ENCODE measurements around the gene HM13. TPM values are rescaled to one million over a fixed set of nuclear protein-coding genes. Genes with fewer than 3 reads are reported as not detected.

The HM13 gene
- total and polyA plus RNA-seq, 2 donors (not counting 3 experiments of a cell fraction or from before 2014, with no cell fraction given): 211 to 218 TPM

DNA sequence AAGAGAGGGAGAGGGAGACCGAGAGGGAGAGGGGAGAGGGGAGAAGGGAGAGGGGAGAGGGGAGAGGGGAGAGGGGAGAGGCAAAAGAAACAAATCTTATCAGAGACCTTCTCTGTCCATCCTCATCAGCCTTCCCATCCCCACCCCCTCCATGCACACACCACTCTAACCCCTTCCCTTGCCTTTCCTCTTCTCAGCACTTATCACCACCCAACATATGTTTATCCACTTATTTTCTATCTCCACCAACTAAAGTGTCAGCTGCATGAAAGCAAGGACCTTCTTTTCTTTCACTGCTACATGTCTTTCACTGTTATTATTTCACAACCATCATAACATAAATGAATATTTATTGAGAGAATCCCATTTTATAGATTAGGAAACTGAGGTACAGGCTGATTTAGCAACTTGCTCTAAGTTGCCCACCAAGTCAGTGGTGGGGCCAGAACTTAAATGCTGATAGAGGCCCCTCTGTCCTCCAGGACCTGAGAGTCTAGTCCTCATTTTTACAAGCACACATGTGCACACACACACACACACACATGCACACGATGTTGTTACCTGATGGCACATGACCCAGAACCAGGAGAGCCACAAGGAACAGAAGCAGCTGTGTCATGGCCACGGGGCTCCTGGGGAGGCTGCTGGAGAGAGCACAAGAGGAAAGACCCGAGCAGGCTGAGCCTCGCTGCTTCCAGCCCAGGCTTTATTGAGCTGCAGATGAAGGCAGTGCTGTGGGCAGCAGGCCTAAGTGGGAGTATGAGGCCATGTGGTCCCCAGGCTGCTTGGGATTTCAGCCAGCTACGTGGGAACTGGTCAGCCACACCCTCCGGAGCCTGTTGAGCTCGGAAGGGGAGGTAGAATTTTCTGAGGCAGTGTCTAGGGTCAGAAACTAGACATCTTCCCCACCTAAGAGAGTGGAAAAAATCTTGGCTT lies 41.6 kb upstream of the HM13 start:
- no peaks in the 10 kb centered on the region for H4K20me1 ChIP-seq (replicated peaks; ENCODE audit: control insufficient read depth, extremely low read depth, insufficient read depth, low read length)
- H3K4me1 ChIP-seq (ENCODE audit: control insufficient read depth, extremely low read depth, insufficient read depth, low read length): peaks cover 2% of the 10 kb centered on the region
- intact Hi-C loops (cut with micrococcal nuclease) (no loop called here), dilution Hi-C loops (cut with MboI; ENCODE audit: extremely low pct_ligation_motif_present, low sequenced_read_pairs) (no loop called here)
- no peaks in the 10 kb centered on the region for H3K9me1 ChIP-seq (replicated peaks; ENCODE audit: control insufficient read depth, extremely low read depth, insufficient read depth, low read length)
- ChIA-PET POLR2A (no interaction called here), CTCF (interaction anchor here (2.3 to 2.8 kb wide), 2 partner anchors 13 to 30 kb away, joined by 9 to 26 read pairs; no protein-coding TSS in a partner anchor)
- TF ChIP-seq, protein P1, sequence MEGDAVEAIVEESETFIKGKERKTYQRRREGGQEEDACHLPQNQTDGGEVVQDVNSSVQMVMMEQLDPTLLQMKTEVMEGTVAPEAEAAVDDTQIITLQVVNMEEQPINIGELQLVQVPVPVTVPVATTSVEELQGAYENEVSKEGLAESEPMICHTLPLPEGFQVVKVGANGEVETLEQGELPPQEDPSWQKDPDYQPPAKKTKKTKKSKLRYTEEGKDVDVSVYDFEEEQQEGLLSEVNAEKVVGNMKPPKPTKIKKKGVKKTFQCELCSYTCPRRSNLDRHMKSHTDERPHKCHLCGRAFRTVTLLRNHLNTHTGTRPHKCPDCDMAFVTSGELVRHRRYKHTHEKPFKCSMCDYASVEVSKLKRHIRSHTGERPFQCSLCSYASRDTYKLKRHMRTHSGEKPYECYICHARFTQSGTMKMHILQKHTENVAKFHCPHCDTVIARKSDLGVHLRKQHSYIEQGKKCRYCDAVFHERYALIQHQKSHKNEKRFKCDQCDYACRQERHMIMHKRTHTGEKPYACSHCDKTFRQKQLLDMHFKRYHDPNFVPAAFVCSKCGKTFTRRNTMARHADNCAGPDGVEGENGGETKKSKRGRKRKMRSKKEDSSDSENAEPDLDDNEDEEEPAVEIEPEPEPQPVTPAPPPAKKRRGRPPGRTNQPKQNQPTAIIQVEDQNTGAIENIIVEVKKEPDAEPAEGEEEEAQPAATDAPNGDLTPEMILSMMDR (IDR thresholded peaks at IDR 0.05; ENCODE audit: extremely low read depth in 1 of 2, insufficient read depth in 1 of 2, low read depth in 1 of 2, low read length in 2 of 2): no peak
- TF ChIP-seq JUN (IDR thresholded peaks at IDR 0.05; ENCODE audit: borderline replicate concordance, insufficient read depth, insufficient read length, low read depth) (no peak), GATA2 (IDR thresholded peaks at IDR 0.05; ENCODE audit: insufficient read depth, insufficient read length, low read depth, low read length) (no peak), FOS (IDR thresholded peaks at IDR 0.05; ENCODE audit: borderline replicate concordance, insufficient read depth, low read length) (no peak), MYC (IDR thresholded peaks at IDR 0.05; ENCODE audit: low read depth, low read length) (no peak), POLR2A (IDR thresholded peaks at IDR 0.05; ENCODE audit: low read depth, low read length) (no peak), POLR2AphosphoS5 (IDR thresholded peaks at IDR 0.05; ENCODE audit: insufficient read depth, low read depth, low read length) (no peak), EZH2 (IDR thresholded peaks at IDR 0.05; ENCODE audit: borderline replicate concordance, low read depth, low read length, severe bottlenecking) (no peak)
- TF ChIP-seq, protein P2, sequence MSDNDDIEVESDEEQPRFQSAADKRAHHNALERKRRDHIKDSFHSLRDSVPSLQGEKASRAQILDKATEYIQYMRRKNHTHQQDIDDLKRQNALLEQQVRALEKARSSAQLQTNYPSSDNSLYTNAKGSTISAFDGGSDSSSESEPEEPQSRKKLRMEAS (IDR thresholded peaks at IDR 0.05; ENCODE audit: insufficient read depth, insufficient read length): no peak
- H3K79me2 ChIP-seq (ENCODE audit: control insufficient read depth, insufficient read depth, low read length): no peaks in the 10 kb centered on the region
- H3K27ac ChIP-seq (ENCODE audit: insufficient read depth, low read depth, low read length): no peak overlapping the region
- H3K4me3 ChIP-seq (replicated peaks in 1 of 3; ENCODE audit: insufficient read depth in 1 of 3, low read depth in 1 of 3, low read length in 3 of 3): no peak overlapping the region
- H3K27me3 ChIP-seq (ENCODE audit: control insufficient read depth in 2 of 2, insufficient read depth in 2 of 2, low read length in 2 of 2): peaks cover 9 to 11% of the 10 kb centered on the region in 2 experiments
- BruUV-seq (replicated peaks): no TSS peak
- FAIRE-seq (no peak), DNase-seq (ENCODE audit: low read depth, low spot score) (no peak)
- no peak overlapping the region for H3K4me2 ChIP-seq (ENCODE audit: insufficient read depth, low read length)
- no peaks in the 10 kb centered on the region for H3K9me3 ChIP-seq (replicated peaks; ENCODE audit: control insufficient read depth, insufficient read depth, low read length)
- H2AFZ ChIP-seq (ENCODE audit: low read depth, low read length): no peak overlapping the region
- no peak overlapping the region for H3K9ac ChIP-seq (replicated peaks; ENCODE audit: extremely low read depth, insufficient read depth, low read length)
- H3K36me3 ChIP-seq (ENCODE audit: control insufficient read depth in 2 of 2, extremely low read depth in 1 of 2, insufficient read depth in 2 of 2, low read length in 2 of 2): no peaks in the 10 kb centered on the region

Data from endothelial cell of umbilical vein (primary cell).